Aorta (tissue), 5 donors: Measurements from ENCODE around the gene SF1. TPM values are rescaled to one million over a fixed set of nuclear protein-coding genes. Genes with fewer than 3 reads are reported as not detected.

ENCODE experiments used
- ATAC-seq: fragments of 200-7000 bp; cut with Tn5 transposase; one replicate; pipeline ENCODE4 v1.9.1; 2022; ENCODE audit warnings: moderate library complexity; ENCODE audit not compliant: low FRiP score
- DNase-seq, 2 donors: peaks; one replicate each; pipeline ENCODE4 v3.0.0-alpha.2; 2020
- H3K27ac ChIP-seq, 2 donors: one replicate each; pipeline ENCODE4 v1.5.1; 2013; ENCODE audit warnings: low read length in 2 of 2, mild to moderate bottlenecking in 2 of 2, moderate library complexity in 2 of 2, control low read depth in 1 of 2, inconsistent platforms in 1 of 2, low read depth in 1 of 2
- H3K27me3 ChIP-seq, 2 donors: one replicate each; pipeline ENCODE4 v1.6.1; 2013; ENCODE audit warnings: control low read depth in 1 of 2, low read length in 1 of 2, mild to moderate bottlenecking in 1 of 2, moderate library complexity in 1 of 2; ENCODE audit not compliant: insufficient read depth in 2 of 2, control insufficient read depth in 1 of 2
- H3K36me3 ChIP-seq, 2 donors: one replicate each; pipeline ENCODE4 v1.6.1; 2013; ENCODE audit warnings: control low read depth in 1 of 2, low read length in 1 of 2, mild to moderate bottlenecking in 1 of 2; ENCODE audit not compliant: insufficient read depth in 2 of 2, control insufficient read depth in 1 of 2
- H3K4me1 ChIP-seq, 2 donors: one replicate each; pipeline ENCODE4 v1.6.1; 2013; ENCODE audit warnings: low read length in 2 of 2, control low read depth in 1 of 2, mild to moderate bottlenecking in 1 of 2, moderate library complexity in 1 of 2; ENCODE audit not compliant: insufficient read depth in 2 of 2, control insufficient read depth in 1 of 2
- H3K4me3 ChIP-seq, 2 donors: one replicate each; pipeline ENCODE4 v1.5.1; 2013; ENCODE audit warnings: low read length in 2 of 2, control low read depth in 1 of 2, mild to moderate bottlenecking in 1 of 2
- H3K9me3 ChIP-seq: one replicate; pipeline ENCODE4 v1.6.1; 2013; ENCODE audit warnings: mild to moderate bottlenecking, low read length; ENCODE audit not compliant: control insufficient read depth
- WGBS, 2 donors: extraction: QIAGEN DNeasy Blood & Tissue Kit; methylation state at CpG; one replicate each; pipeline ENCODE4 v1.1.7; 2013; 5-methylcytosine and 5-hydroxymethylcytosine counted together
- intact Hi-C, 2 donors: fragments of 100-400 bp; cut with DNase I; formaldehyde crosslinking; loops; one replicate each; pipeline versions ENCODE4 v1.14.2 to v1.15.0; 2022
- polyA plus RNA-seq, 2 donors: library from polyadenylated mRNA; stranded (reverse); fragments of 200-250 nt; gene quantifications; one replicate each; pipeline ENCODE4 v1.2.3, GENCODE V29; 2013
- total RNA-seq, 2 donors: library from RNA; stranded (reverse); fragmentation: NEBNext Ultra II Directional; extraction: Animal tissue kit (Norgen Biotek cat#: 25700); gene quantifications; one replicate each; pipeline ENCODE4 v1.2.1, GENCODE V29; 2021
- donor health status: healthy with polysubstance abuse.
- donor health status: Bipolar disorder and iron deficiency.
- donor health status: DM: no; HTN: no; CAD: no.
- donor health status: DM: no; HTN: no; CAD: no.
- donor health status: DM: yes; HTN: yes; CAD: no.

Gene SF1
- total and polyA plus RNA-seq, 4 donors: 46.6 to 322 (median 202) TPM

DNA sequence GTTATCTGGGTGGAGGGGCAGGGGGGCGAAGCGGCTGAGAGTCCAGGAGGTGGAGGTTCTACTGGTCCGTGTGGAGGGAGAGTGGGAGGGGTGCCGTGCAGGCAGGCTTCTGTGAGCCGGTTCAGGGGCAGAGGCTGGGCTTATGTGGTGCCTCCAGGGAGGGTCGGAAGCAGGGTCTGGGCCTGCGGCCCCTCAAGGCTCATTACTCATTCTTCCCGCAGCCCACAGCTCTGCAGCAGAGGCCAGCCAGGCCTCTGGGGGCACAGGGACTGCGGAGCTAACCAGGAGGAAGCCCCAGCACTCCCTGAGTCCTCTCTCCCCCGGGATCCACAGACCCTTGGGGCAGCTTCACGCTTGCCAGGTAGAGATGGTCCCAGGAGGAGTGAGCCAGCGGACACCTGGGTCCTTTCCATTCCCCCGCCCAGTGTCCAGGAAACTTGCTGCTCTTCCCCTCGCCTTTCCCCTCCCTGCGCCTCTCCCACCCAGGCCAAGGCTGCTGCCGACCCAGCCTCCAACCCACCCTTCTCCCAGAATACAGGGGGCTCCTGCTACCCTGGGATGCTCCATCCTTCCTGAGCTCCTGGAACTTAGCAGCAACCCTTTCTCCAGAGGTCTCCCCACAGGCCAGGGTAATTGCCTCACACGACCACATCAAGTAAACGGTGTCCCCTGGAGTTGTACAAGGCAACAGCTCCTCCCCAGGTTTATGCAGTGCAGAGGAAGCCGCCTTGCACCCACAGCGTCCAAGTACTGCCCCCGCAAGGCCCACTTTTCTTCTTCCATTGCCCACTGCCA is 61.7 kb downstream of the SF1 start:
- intact Hi-C loops: no loop called here
- no peaks in the 10 kb centered on the region for H3K9me3 ChIP-seq
- no peaks in the 10 kb centered on the region for H3K4me1 ChIP-seq
- H3K36me3 ChIP-seq: no peaks in the 10 kb centered on the region
- WGBS, 2 donors: 56 to 60% methylated on average over 19 to 21 of the region's 21 CpGs
- ATAC-seq: no peak
- H3K4me3 ChIP-seq: no peak overlapping the region
- peaks cover 0 to 1% of the 10 kb centered on the region in 2 donors for H3K27me3 ChIP-seq
- DNase-seq: peak in 1 of 2 donors; percentile 65
- no peak overlapping the region for H3K27ac ChIP-seq

DNA sequence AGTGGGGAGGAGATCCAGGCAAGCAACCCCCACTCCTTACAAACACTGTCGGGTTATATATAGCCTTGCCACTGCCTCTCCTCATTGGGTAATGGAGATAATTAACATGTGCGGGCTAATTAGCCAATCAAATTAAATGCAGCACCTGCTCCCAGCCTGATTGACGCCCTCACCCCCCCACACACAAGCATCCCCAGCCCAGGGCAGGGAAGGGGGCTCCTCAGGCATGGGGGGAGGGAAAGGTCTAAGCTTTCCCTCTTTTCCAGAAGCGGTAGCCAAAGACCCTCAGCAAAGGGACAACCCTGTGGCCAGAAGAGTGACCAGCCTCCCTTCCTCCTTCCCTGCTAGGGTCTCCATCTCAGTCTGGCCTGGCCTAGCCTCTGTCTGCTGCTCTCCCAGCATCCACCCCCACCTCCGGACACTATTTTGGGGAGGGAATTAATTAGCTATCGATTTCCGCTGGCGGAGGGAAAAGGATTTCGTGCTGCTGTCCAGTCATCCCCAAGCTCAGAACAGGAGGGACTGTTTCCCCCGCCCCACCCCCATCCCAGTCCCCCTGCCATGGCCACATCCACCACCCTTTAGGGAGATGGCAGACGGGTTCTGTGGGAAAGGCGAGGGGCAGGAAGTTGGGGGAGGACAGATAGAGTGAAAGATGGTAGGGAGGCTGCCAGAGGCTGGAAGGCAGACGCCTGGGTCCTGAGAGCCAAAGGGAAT is 62.4 kb downstream of the SF1 start:
- Histone ChIP-seq H3K9me3 (no peaks in the 10 kb centered on the region), H3K27me3 (peaks cover 0 to 1% of the 10 kb centered on the region in 2 donors), H3K27ac (no peak overlapping the region), H3K4me3 (no peak overlapping the region), H3K36me3 (no peaks in the 10 kb centered on the region), H3K4me1 (no peaks in the 10 kb centered on the region)
- 47 to 54% methylated on average over 13 of the region's 13 CpGs for WGBS, 2 donors
- no peak for ATAC-seq
- peak in 1 of 2 donors; percentile 9 for DNase-seq
- intact Hi-C loops: no loop called here

GRCh38 chr11:64715110-64715509 is 63.2 kb downstream of the SF1 start:
- Histone ChIP-seq H3K36me3 (no peaks in the 10 kb centered on the region), H3K27me3 (peaks cover 0 to 1% of the 10 kb centered on the region in 2 donors), H3K4me3 (no peak overlapping the region), H3K4me1 (no peaks in the 10 kb centered on the region), H3K9me3 (no peaks in the 10 kb centered on the region), H3K27ac (no peak overlapping the region)
- ATAC-seq: no peak
- intact Hi-C loops: no loop called here
- DNase-seq: no peak
- WGBS, 2 donors: 73 to 83% methylated on average over 5 of the region's 5 CpGs

DNA sequence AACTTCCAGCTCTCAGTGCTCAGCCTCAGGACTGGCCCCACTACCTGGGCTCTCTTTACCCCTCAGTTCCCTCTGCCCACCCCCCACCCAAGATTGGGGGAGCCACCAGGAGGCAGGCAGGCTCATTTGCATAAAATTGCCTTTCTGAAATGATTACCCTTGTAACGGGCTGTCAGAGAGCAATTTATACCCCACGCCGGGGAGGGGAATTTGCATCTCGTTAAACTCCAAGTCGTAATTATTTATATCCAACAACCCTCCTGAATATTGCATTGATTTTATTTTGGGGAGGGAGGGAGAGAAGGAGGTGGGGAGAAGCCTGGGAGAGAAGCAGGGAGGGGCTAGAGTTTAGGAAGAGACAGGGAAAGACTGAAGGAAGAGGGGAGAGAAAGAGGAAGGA is 63.7 kb downstream of the SF1 start:
- Histone ChIP-seq H3K36me3 (no peaks in the 10 kb centered on the region), H3K9me3 (no peaks in the 10 kb centered on the region), H3K4me1 (no peaks in the 10 kb centered on the region), H3K4me3 (no peak overlapping the region), H3K27me3 (peaks cover 0 to 1% of the 10 kb centered on the region in 2 donors), H3K27ac (no peak overlapping the region)
- 75 to 84% methylated on average over 5 of the region's 5 CpGs for WGBS, 2 donors
- ATAC-seq: no peak
- intact Hi-C loops: no loop called here
- DNase-seq: peak in 1 of 2 donors; percentile 39

Other genes with a start within 250 kb of the SF1 start
- gene SLC22A11, start 222.6 kb downstream of the SF1 start, total RNA-seq: under 1 TPM; 0.36 to 0.49 TPM
- gene SLC22A11, start 222.6 kb downstream of the SF1 start, polyA plus RNA-seq: not detected
- gene SLC22A12, start 187.3 kb downstream of the SF1 start, total RNA-seq: not detected
- gene SLC22A12, start 187.3 kb downstream of the SF1 start, polyA plus RNA-seq: not detected
- gene NRXN2, start 55.3 kb downstream of the SF1 start, total RNA-seq: 10 to 100 TPM; 21.6 to 35.9 TPM
- gene NRXN2, start 55.3 kb downstream of the SF1 start, polyA plus RNA-seq: 1 to 10 TPM; 2.6 to 9.6 TPM
- 10 to 100 TPM; 44.7 to 52.6 TPM for gene RASGRP2, start 34.4 kb downstream of the SF1 start, total RNA-seq
- gene RASGRP2, start 34.4 kb downstream of the SF1 start, polyA plus RNA-seq: 100 to 1,000 TPM in 1 of 2 donors, 10 to 100 TPM in 1; 20.8 to 152 TPM
- gene PYGM, start 18.6 kb downstream of the SF1 start, total RNA-seq: 10 to 100 TPM; 11.5 to 12.9 TPM
- 10 to 100 TPM in 1 of 2 donors, 1 to 10 TPM in 1; 1.9 to 12.5 TPM for gene PYGM, start 18.6 kb downstream of the SF1 start, polyA plus RNA-seq
- gene MAP4K2, start 24.7 kb upstream of the SF1 start, total RNA-seq: 10 to 100 TPM; 10.7 to 11.5 TPM
- gene MAP4K2, start 24.7 kb upstream of the SF1 start, polyA plus RNA-seq: 10 to 100 TPM in 1 of 2 donors, 1 to 10 TPM in 1; 5.4 to 29.6 TPM
- gene MEN1, start 32.0 kb upstream of the SF1 start, total RNA-seq: 10 to 100 TPM; 14.5 to 18.0 TPM
- gene MEN1, start 32.0 kb upstream of the SF1 start, polyA plus RNA-seq: 10 to 100 TPM in 1 of 2 donors, 1 to 10 TPM in 1; 9.1 to 18.8 TPM
- 1 to 10 TPM in 1 of 2 donors, under 1 TPM in 1; 0.29 to 1.2 TPM for gene CDC42BPG, start 66.1 kb upstream of the SF1 start, total RNA-seq
- gene CDC42BPG, start 66.1 kb upstream of the SF1 start, polyA plus RNA-seq: 1 to 10 TPM in 1 of 2 donors, under 1 TPM in 1; 0.56 to 6.0 TPM
- 100 to 1,000 TPM in 1 of 2 donors, 10 to 100 TPM in 1; 61.8 to 122 TPM for gene EHD1, start 100.1 kb upstream of the SF1 start, total RNA-seq
- gene EHD1, start 100.1 kb upstream of the SF1 start, polyA plus RNA-seq: 10 to 100 TPM; 14.4 to 28.8 TPM
- gene ATG2A, start 138.7 kb upstream of the SF1 start, total RNA-seq: 10 to 100 TPM; 19.6 to 20.6 TPM
- 10 to 100 TPM in 1 of 2 donors, 1 to 10 TPM in 1; 7.0 to 34.9 TPM for gene ATG2A, start 138.7 kb upstream of the SF1 start, polyA plus RNA-seq
- 10 to 100 TPM; 32.7 to 36.8 TPM for gene PPP2R5B, start 146.1 kb upstream of the SF1 start, total RNA-seq
- gene PPP2R5B, start 146.1 kb upstream of the SF1 start, polyA plus RNA-seq: 10 to 100 TPM in 1 of 2 donors, 1 to 10 TPM in 1; 9.5 to 28.6 TPM
- not detected for gene GPHA2, start 157.4 kb upstream of the SF1 start, total RNA-seq
- gene GPHA2, start 157.4 kb upstream of the SF1 start, polyA plus RNA-seq: under 1 TPM in 1 of 2 donors, not detected in 1; 0.43 TPM
- gene MAJIN, start 193.6 kb upstream of the SF1 start, total RNA-seq: not detected
- not detected for gene MAJIN, start 193.6 kb upstream of the SF1 start, polyA plus RNA-seq
- 1 to 10 TPM; 2.5 to 3.6 TPM for gene BATF2, start 218.4 kb upstream of the SF1 start, total RNA-seq
- 1 to 10 TPM; 1.4 to 1.9 TPM for gene BATF2, start 218.4 kb upstream of the SF1 start, polyA plus RNA-seq
- 10 to 100 TPM; 96.3 to 98.5 TPM for gene ARL2, start 235.6 kb upstream of the SF1 start, total RNA-seq
- 100 to 1,000 TPM; 151 to 175 TPM for gene ARL2, start 235.6 kb upstream of the SF1 start, polyA plus RNA-seq
- 10 to 100 TPM; 19.9 to 26.1 TPM for gene SNX15, start 248.9 kb upstream of the SF1 start, total RNA-seq
- 10 to 100 TPM; 21.7 to 26.2 TPM for gene SNX15, start 248.9 kb upstream of the SF1 start, polyA plus RNA-seq